RCC 7860 (cell line): ENCODE results near the gene ZFHX3.

ENCODE experiments used
- DNase-seq: peaks from one replicate; pipeline ENCODE4 v3.0.0-alpha.2; 2015; ENCODE audit warnings: low spot score
- FAIRE-seq: peaks from 2 replicates; lab custom pipeline; 2012; peaks lifted over from hg19 to GRCh38; lab: Jason Lieb, UNC

Gene ZFHX3

DNA sequence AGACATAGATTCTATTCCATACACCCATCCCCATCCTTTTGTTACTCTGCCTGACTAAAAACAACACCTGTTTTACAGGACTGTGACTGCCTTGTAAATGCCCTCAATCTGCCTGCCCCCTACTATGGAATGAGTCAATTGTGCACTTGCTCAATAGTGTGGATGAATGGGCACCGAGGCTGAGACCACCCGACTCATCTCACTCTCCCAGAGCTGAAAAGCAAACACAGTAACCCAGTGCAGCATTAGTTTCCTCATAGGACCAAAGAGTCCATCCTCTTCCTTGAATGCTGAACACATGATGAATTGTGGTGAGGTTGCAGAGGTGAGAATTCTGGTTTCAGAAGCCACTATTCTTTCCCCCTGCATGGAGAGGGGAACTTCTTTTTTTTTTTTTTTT, 233.7 kb downstream of the ZFHX3 start:
- FAIRE-seq = no peak
- DNase-seq = no peak

DNA sequence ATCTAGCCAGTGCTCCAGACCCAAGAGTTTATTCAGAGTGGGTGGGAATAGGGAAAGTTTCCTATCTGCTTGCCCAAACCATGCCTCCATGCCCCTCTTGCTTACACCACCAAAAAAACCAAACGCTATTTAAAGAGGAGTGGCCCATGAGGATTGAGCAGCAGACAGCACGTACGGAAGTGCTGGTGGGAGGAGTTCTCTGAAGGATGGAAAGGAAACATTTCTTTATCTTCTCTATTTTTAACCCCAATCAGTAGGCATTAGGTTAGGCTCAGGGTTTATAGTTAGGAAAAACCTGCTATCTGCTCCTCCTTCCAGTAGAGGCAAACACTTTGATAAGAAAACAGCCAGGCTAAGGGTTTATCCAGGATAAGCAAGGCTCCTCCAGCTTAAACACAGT, 235.3 kb downstream of the ZFHX3 start:
- DNase-seq = no peak
- FAIRE-seq = no peak

- FAIRE-seq = no peak
- no peak for DNase-seq
Observed at GRCh38 chr16:72811876-72812275, 236.1 kb downstream of the ZFHX3 start.

GRCh38 chr16:72811188-72811720, 236.7 kb downstream of the ZFHX3 start:
- no peak for FAIRE-seq
- no peak for DNase-seq

GRCh38 chr16:72810480-72810879, 237.4 kb downstream of the ZFHX3 start:
- FAIRE-seq = no peak
- no peak for DNase-seq

GRCh38 chr16:72809446-72809845, 238.5 kb downstream of the ZFHX3 start:
- peak; percentile 47 for DNase-seq
- peak; percentile 83 for FAIRE-seq

DNA sequence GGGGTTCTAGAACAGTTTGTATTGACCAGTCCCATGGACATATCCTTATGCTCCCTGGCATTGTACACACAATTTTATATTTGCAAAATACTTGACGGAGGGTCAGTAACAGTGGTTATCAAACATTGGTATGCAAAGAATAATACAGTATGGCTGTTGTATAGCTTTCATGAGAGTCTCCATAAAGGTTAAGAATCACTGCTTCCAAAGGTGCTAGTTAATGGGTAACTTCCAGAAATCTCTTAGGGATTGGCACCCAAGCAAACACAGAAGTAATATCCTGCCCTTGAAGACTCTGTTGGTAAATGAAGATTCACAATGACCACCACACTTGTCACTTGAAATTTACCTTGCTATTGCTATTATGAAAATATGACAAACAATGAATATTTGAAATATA, 239.2 kb downstream of the ZFHX3 start:
- FAIRE-seq = no peak
- no peak for DNase-seq

- FAIRE-seq = no peak
- no peak for DNase-seq
Observed at GRCh38 chr16:72807245-72807644, 240.7 kb downstream of the ZFHX3 start.

- no peak for FAIRE-seq
Observed at GRCh38 chr16:72805486-72805885, 242.4 kb downstream of the ZFHX3 start.

DNA sequence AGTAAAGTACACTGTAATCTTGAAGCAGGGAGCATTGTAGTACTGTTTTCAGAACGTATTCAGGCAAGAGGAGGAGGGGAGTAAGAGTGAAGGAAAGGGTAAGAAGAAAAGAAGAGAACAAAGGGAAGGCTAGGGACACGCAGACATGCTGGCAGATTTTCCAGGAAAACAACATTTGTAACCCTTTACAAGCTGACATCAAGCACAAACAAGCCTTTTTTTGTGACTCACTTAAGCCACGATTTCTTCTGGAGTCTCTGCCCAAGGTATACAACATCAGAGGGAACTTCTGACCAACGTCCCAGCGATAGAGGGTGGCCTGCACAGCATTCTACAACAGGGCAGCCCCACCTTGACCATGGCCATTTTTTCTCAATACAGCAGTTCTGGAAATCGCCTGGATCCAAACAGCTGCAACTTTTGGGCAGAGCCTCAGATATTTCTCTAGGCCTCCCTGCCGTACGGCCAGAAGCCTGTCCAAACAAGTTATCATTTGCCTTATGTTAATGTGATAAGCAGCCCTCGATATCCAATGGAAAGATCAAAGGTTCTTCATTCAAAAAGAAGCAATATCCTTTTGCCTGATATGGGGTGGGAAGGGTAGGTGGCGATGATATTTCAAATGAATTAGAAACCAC, 247.3 kb downstream of the ZFHX3 start:
- DNase-seq (no peak), FAIRE-seq (no peak)

More at GRCh38 chr16:72805486-72805885, 242.4 kb downstream of the ZFHX3 start:
- no peak for DNase-seq

GRCh38 chr16:72798264-72798663, 249.7 kb downstream of the ZFHX3 start:
- DNase-seq (no peak), FAIRE-seq (no peak)

GRCh38 chr16:72797621-72798020, 250.3 kb downstream of the ZFHX3 start:
- FAIRE-seq (no peak), DNase-seq (no peak)

- FAIRE-seq = no peak
- DNase-seq = no peak
Observed at GRCh38 chr16:72796222-72796621, 251.7 kb downstream of the ZFHX3 start.

DNA sequence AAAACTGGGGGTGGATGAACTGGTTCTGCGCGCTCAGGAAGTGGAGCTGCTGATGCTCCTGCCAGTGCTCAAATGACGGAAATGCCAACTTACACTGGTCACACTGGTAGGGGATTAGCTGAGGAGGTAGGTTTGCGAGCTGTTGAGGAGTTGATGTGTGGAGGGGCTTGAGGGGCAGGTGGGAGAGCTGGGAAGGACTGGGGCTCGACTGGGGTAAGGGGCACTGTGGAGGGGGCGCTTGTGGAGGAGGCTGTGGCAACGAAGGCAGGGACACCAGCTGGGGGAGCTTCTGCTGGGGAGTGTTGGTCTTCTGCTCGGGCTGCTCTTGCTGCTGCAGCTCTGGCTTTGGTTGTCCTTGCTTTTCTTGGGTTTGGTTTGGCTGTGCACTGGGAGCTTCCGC, 252.9 kb downstream of the ZFHX3 start:
- DNase-seq (no peak), FAIRE-seq (no peak)

GRCh38 chr16:72794319-72794718, 253.6 kb downstream of the ZFHX3 start:
- no peak for FAIRE-seq
- no peak for DNase-seq

GRCh38 chr16:72793716-72794115, 254.2 kb downstream of the ZFHX3 start:
- FAIRE-seq = no peak
- no peak for DNase-seq

- FAIRE-seq = no peak
- DNase-seq = no peak
Observed at GRCh38 chr16:72793017-72793416, 254.9 kb downstream of the ZFHX3 start.

DNA sequence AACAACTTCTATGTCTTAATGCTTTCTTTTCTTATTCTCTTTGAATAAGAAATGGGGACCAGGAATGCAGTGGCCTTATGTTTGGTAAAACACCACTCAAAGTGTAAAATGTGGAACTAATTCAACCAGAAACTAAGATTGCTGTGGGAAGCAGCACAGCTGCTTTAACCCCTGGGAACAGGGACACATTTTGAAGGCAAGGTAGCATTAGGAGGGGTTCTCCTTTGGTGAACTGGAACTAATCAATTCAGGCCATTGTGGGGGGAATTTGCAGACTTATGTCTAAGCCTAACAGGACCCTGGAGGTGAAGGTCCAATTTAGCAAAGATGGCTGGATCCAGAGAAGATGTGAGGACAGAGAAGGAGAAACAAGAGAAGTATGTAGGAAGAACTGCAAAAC, 256.1 kb downstream of the ZFHX3 start:
- no peak for FAIRE-seq
- DNase-seq = no peak

DNA sequence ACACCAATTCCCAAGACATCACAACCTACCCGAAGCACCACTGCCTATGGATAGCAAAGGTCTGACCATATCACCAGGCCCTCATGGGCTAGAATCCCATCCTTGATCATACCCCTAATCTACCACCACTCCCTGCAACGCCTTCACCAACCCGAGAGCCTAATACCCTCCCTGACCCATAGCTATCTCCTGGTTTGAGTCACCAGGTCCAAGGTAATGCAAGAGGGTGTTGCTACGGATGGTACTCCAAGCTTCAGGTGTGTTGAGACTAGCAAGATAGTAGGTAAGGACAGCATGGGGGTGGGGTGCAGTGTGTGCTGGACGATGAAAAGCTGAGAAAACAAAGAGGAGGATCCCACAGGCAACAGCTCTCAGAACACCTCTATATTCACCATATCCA, 258.0 kb downstream of the ZFHX3 start:
- DNase-seq (no peak), FAIRE-seq (no peak)

- FAIRE-seq (no peak), DNase-seq (no peak)
Observed at GRCh38 chr16:72789465-72789864, 258.5 kb downstream of the ZFHX3 start.

- FAIRE-seq = no peak
- no peak for DNase-seq
Observed at GRCh38 chr16:72788269-72788809, 259.6 kb downstream of the ZFHX3 start.

- no peak for FAIRE-seq
- peak; percentile 61 for DNase-seq
Observed at GRCh38 chr16:72787514-72788268, 260.2 kb downstream of the ZFHX3 start.
